ENCODE data around the gene NAA60.
A peak's percentile ranks its signal among the peaks of the same experiment; 100 is the strongest.
"Not testable (repeated sequence)": the region's sequence is repeated elsewhere in the genome, so short reads cannot be mapped to it uniquely, and the experiment has no call there.

Gene NAA60

DNA sequence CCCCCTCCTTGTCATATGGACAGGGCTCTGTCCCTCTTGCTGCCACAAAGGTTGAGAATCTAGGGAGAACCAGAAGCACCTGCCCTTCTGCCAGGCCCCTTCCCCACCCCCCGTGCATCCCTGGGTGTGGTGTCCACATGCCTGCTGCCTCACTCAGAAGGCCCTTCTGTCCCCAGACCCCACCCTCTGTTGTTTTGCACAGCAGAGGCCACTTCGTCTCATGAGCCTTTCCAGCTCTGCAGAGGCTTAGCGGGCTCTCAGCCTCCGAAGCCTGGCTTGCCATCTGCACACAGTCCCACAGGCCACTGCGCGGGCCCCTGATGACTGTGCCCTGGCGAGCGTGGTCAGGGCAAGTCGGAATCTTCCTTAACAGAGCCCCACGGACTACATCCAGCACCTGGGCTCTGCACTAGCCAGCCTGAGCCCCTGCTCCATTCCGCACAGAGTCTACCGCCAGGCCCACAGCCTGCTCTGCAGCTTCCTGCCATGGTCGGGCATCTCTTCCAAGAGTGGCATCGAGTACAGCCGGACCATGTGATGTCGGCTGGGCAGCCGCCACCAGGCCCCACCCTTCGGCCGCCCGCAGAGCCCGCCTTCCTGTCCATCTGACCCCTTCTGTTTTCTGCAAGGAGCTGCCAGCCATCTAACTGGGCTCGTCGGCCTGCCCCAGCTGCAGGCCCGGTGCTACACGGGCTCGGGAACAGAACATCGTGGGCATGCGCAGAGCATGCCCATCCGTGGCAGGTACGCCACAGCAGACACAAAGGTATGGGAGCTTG, 41.0 kb downstream of the NAA60 start:
- no peak for DNase-seq

DNA sequence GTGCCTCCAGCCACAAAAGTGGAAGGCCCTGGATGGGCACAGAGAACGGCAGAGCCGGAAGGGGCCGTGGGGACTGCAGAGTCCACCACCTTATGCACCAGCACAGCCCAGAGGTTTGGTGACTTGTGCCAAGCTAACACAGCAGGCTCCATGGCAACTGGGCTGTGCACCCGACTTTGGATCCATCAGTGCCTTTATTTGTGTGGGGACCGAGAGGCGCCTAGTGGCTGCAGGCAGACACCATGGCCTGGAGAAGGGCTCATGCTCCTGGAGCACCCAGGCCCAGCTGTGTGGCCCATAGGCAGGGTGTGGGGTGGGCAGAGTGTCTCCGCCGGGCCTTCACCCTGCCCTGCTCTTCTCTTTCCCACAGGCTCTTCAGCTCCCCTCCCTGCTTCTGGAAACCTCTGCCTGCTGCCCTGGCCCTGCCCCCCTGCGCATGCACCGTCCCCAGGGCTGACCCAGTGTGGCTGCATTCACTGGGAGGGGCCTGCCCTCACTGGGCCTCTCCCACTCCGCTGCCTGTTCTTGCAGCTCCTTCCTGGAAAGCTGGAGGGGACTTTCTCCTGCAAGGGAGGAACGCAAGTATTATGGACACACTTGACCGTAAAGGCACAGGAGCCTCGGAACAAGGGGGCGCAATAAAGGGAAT, 41.7 kb downstream of the NAA60 start:
- DNase-seq = no peak

DNA sequence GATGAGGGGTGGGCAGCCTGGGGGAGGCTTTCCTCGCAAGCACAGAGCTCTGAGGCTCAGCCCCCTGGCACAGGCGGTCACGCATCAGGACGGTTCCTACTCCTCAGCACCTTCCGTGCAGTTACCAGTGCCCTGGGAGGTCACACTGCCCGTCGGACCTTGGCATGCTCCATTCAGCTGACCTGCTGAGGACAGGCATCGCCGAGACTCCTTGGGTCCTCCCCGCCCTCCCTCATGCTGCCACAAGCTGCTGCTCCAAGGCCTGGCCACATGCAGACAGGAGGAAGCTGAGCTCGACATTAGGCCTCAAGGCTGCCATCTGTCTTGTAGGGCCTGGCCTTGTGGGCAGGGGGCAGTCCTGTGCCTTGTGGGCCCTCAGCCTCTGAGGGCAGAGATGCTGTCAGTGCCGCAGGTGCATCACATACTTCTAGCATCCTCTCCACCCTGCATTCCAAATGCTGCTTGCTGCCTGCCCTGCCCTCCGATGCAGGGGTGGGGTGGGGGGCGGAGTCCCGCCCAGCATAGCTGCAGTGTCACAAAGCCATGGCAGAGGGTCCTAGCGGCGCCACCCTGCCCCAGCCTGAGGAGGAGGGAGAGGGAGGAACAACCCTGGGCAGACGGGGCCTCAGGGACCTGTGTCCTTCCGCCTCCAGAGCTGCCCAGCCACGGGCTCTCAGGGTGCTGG, 42.5 kb downstream of the NAA60 start:
- no peak for DNase-seq

DNA sequence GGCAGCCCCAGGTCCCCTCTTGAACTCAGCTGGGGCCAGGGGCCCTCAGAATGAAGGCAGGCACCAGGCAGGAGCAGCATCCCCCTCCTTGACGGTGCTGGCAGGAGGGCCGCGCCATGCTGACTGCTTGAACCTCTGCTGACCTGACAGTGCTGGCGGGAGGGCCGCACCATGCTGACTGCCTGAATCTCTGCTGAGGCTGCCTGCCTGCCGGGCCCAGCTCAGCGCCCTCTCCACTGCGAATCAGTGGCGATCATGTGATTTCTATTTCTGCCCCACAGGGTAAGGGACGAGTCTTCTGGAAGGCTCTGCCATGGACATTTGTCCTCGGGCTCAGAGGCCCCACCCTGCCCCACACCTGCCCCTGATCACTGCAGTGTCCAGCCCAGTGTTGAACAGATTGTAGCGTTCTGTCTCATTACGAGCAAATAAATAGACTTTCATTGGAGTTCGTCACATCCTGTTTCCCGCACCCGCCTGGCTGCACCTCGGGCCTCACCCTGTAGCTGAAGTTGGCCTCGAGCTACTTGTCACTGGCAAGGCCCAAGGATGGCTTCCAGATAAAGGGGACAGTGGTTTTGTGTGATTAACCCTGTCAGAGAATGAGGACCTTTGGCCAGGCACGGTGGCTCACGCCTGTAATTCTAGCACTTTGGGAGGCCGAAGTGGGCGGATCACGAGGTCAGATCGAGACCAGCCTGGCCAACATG, 43.2 kb downstream of the NAA60 start:
- no peak for DNase-seq

DNA sequence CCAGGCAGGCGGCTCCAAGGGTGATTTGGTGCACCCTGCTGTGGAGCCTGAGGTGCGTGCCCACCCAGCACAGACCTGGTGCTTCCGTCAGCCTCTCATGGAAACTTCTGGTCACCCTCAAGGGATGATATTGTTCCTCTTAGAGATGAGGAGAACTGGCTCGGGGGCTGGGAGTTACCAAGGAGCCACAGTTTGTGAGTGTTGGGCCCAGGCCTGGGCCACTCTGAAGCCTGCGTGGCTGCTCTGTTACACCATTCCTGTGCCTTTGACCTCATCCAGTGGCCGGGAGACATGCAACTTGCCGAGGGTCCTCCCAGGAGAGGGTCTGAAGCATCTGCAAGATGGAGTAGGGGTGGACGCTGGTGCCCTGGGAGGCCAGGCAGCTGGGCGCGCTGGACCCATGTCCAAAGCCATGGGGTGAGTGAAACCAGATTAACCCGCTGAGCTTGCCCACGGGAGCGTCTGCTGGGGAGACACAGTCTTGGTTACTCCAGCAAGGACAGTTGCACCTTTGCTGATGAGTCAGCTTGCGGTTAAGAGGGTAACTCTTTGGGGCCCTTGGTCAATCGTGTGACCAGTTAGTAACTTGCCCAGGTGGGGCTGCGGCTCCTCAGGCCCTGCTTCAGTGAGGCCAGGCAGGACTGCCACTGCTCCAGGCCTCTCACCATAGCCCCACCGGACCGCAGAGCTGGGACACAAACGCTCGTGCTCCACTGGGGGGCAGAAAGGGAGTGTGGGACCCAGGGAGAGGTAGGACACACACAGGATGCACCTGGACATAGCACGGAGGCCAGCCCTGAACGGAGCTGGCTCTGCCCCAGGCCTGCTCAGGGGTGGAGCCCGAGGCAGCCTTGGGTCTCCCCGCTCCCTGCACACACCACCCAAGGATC, 44.3 kb downstream of the NAA60 start:
- no peak for DNase-seq

DNA sequence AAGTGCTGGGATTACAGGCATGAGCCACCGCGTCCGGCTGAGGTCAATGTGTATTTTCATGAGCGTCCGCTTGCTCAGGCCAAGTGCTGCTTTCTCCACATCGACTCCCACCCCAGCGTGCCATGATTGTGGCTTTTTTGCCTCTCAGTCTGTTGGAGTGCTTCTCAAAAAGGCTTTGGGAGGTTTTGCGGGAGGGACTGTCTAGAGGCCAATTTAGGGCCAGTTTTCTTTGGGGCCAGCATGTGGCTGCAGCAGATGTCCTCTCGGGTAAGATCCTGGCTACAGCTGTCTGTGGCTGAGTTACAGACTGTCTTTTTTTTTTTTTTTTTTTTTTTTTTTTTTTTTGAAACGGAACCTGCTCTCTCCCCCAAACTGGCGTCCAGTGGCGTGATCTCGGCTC, 45.3 kb downstream of the NAA60 start:
- no peak for DNase-seq

DNA sequence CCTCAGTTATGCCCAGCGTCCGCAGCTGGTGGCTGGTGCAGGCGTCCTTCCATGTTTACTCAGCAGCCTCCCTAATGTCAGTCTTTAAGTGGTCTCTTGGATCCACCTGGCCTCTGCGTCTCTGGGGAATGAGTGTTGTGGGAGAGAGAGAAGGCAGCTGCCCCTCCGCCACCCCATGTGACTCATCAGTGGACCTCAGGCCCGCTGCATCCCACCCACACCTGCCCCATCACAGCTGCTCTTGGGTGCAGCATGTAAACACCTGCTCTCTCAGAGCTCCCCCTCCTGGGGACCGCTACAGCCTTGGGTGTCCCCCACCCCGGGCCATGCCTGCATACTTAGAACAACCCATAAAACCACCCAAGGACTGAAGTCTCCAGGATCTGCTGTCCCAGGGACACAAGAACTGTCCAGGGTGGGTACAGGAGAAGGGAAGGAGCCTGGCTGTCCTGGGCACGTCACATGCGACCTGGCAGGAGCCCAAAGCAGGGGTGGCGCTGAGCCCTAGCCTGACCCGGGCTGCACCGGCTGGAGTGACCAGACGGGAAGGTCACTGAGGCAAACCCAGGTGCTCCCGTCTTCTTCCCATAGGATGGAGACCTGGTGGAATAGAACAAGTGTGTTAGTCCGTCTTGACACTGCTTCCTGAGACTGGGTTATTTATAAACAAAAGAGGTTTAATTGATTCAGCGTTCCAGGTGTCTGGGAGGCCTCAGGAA, 47.6 kb downstream of the NAA60 start:
- DNase-seq = no peak

DNA sequence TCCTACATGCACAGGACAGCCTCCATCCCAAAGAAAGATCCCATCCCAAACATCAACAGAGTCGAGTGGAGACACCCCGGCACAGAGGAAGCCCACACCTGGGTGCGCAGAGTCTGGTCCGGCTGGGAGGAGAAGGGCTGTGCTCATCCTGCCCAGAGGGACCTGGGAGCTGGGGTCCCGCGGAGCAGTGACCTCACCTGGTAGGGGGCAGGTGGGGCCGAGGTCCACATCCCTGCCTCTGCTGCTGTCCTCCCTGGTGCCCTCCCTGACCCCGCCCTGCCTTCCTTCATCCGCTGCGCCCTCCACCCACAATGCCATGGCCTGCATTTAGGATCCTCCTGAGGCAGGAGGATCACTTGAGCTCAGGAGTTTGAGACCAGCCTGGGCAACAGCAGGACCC, 48.9 kb downstream of the NAA60 start:
- no peak for DNase-seq

DNA sequence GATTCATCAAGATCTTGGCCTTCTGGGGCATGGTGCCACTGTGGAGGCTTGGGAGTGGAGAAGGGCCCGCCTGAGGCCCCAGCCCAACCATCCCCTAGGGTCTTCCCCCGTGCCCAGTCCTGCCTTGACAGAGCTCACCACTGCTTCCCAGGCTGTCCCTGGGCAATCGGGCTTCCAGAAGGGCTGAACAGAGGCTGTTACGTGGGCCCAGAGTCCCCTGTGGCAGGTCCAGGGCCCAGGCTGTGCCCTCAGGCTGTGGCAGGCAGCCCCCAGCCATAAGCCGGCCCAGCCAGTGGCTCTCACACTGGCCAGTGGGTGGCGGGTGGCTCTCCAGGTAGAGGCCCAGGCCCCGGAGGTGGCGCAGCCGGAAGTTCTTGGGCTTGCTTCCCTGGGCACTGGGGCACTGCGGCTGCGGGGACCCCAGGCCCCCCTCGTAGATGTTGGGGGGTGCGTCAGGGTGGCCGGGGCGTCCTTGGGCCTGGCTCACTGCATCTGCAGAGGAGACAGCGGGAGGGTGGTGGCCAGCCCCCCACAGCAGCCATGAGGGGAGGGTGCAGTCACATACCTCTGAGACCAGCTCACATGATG, 51.0 kb downstream of the NAA60 start:
- DNase-seq = no peak

DNA sequence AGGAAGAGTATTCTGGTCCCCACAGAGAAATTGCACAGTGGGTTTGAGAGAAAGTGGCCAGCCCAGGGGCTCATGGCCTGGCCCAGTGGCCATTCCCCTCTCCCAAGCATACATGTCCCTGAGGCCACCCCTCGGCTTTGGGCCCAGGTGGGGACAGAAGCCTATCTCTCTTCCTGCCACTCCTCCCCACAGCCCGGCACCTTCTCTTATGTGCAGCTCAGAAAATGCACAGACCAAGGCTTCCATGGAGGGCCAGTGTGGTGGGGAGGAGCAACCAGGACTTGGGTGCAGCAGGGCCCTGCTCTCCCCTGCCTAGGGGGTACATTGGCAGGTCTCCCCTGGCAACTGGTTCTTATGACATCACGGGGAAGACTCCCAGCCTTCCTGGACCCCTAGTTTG, 51.7 kb downstream of the NAA60 start, which contains the start of gene C16orf90:
TSS of gene C16orf90 (minus strand) at position 314 of the 400 bp plus-strand sequence. CDS start at position 246, 68 bp downstream.
- DNase-seq = no peak

DNA sequence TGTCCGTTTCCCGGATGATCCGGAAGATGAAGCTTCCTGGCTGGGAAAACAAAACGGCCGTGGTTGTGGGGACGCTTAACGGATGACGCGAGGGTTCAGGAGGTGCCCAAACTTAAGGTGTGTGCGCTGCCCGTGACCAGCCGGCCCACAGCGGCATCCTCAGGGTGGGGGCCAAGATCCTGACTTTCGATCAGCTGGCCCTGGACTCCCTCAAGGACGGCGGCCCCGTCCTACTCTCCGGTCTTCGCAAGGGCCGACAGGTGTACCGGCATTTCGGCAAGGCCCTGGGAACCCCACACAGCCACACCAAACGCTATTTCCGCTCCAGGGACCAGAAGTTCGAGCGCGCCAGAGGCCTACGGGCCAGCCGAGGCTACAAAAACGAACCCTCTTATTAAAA, 52.9 kb downstream of the NAA60 start:
- DNase-seq = no peak

DNA sequence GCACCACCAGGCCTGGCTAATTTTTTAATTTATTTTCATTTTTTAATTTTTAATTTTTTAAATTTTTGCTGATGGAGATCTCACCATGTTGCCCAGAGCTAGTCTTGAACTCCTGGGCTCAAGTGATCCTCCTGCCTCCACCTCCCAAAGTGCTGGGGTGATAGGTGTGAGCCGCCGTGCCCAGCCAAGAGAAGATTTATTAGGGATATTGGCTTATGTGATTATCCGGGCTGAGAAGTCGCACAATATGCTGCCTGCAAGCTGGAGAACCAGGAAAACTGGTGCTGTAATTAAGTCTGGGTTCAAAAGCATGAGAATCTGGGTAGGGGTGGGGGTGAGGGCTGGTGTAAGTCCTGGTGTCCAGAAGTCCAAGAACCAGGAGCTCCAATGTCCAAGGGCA, 54.3 kb downstream of the NAA60 start:
- no peak for DNase-seq

DNA sequence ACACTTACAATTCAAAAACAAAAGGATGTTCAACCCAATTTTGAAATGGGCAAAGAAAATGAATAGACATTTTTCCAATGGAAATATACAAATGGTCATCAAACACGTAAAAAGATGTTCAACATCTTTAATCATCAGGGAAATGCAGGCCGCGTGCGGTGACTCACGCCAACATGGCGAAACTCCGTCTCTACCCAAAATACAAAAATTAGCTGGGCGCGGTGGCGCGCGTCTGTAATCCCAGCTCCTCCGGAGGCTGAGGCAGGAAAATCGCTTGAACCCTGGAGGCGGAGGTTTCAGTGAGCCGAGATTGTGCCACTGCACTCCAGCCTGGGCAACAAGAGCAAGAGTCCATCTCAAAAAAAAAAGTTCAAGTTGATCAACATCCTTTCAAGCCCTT, 55.5 kb downstream of the NAA60 start:
- no peak for DNase-seq

DNA sequence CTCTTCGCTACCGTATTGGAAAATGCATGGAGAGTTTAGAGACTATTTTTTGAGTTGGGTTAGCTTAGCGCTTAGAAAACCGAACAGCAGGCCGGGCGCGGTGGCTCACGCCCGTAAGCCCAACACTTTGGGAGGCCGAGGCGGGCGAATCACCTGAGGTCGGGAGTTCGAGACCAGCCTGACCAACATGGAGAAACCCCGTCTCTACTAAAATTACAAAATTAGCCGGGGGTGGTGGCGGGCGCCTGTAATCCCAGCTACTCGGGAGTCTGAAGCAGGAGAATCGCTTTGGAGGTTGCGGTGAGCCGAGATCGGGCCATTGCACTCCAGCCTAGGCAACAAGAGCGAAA, 57.9 kb downstream of the NAA60 start:
- DNase-seq = not testable (repeated sequence)

DNA sequence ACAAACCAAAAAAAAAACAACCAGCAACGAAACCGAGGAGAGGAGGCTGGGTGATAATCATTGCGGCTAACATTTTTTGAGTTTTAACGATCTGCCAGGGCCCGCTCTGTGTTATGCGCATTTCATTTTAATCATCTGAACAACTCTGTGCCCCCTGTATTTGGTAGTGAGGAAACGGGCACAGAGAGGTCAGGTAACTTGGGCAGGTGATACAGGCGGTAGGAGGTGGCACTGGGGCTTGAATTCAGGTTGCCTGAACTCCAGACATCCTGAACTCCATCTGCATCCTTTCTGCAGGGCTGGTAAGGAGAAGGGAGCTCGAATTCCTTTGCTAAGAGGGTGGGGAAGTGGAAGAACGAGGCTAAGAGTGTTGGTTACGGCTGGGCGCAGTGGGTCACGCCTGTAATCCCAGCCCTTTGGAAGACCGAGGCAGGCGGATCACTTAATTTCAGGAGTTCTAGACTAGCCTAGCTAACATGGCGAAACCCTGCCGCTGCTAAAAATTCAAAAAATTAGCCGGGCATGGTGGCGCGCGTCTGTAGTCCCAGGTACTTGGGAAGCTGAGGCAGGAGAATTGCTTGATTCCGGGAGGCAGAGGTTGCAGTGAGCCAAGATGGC, 58.4 kb downstream of the NAA60 start:
- DNase-seq = no peak

DNA sequence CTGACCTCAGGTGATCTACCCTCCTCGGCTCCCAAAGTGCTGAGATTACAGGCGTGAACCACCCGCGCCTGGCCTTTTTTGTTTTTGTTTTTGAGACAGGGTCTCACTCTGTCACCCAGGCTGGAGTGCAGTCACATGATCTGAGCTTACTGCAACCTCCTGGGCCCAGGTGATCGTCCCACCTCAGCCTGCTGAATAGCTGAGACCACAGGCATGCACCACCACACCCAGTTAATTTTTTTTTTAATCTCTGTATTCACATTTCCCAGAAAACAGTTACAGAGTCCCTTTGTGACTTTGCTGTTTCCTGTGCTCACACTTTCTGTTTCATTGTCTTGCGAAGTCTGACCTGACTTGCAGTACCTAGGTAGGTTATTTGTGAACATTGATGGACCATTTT, 60.0 kb downstream of the NAA60 start:
- peak; percentile 74 for DNase-seq

DNA sequence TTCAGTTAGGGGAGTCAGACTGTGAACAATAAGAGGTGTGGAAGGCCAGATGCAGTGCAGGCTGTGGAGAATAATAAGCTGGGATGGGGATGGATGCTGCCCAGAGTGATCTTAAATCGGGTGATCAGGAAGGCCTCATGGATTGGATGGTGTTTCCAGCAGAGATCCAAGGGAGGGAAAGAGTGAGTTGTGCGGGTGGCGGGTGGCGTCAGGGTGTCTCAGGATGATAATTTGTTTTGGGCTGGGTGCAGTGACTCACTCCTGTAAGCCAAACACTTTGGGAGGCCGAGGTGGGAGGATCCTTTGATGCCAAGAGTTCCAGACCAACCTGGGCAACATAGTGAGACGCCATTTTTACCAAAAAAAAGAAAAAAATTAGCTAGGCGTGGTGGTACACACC, 65.3 kb downstream of the NAA60 start:
- DNase-seq = no peak

DNA sequence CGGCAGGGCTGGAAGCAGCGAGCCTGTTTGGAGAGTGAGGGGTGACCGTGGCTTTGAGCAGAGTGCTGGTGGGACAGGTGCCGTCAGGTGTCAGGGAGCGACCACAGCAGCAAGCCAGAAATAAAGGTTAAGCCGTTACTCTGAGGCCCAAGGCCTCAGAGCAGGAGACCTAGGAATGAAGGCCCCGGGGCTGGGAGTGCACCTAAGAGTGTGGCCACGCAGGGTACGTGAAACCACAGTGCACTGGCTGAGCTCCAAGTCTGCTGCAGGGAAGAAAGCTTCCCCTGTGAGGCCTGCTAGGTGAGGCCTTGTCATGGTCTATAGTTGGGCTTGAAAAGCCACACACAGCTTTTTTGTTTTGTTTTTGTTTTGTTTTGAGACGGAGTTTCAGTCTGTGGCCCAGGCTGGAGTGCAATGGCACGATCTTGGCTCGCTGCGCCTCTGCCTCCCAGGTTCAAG, 66.0 kb downstream of the NAA60 start:
- peak; percentile 75 for DNase-seq

DNA sequence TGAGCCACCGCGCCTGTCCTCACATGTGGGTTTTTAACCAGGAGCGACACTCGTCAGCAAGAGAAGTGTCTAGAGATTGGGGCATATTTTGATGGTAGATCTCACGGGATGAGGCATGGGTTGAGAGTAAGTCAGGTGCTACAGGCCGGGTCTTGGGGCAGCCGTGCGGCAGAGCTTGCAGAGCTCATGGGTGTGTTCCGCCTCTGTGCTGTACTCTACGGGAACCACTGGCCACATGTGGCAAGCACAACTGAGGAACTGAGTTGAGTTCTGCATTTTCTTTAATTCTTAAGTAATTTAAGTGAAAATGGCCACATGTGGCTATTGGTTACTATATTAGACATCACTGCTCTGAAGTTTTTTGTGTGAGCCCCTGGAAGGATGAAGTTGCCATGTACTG, 66.9 kb downstream of the NAA60 start:
- DNase-seq = no peak

DNA sequence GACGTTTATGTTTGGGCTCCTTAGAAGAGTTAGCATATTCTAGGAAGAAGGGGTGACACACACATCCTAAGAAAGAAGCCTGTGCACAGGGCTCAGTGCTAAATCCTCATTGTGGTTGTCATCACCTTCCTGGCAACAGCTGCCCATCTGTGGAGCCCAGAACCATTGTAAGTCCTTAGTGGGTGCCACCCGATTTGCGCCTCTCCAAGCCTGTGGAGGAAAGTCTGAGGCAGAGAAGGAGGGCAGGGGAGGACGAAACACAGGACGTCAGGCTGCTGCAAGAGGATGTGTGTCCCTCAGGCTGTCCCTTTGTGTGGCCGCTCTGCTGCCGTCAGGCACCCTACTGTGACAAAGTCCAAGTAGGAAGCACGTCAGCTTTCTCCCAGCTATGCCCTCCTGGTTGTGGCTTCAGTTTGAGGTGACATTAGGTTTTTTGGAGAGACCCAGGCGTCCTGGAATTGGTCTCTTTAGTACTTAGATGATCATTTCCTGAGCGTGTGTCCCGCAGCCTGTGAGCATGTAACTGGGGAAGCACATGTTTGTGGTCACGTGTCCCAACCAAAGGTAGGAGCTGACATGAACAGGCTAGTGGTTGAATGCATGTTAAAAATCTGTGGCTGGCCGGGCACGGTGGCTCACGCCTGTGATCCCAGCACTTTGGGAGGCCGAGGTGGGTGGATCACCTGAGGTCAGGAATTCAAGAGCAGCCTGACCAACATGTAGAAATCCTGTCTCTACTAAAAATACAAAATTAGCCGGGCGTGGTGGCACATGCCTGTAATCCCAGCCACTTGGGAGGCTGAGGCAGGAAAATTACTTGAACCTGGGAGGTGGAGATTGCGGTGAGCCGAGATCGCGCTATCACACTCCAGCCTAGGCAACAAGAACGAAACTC, 68.1 kb downstream of the NAA60 start:
- no peak for DNase-seq
